Gastrocnemius medialis (tissue), 4 donors: ENCODE measurements around the gene EP400. TPM values are rescaled to one million over a fixed set of nuclear protein-coding genes. Genes with fewer than 3 reads are reported as not detected.

Experiments
- ATAC-seq, 2 donors: fragments of 150-250 bp; one replicate each; pipeline ENCODE4 v1.9.1; 2016
- DNase-seq, 2 donors: peaks; one replicate each; pipeline ENCODE4 v3.0.0-alpha.2; 2019
- H3K27ac ChIP-seq, 4 donors: fragments of 200-600 bp; sonication (generic); 1 replicate in 1 of 4; 2 replicates in 3 of 4; pipeline ENCODE4 v1.5.1; 2016 to 2018; ENCODE audit warnings: mild to moderate bottlenecking in 2 of 4, moderate library complexity in 1 of 4
- H3K27me3 ChIP-seq, 3 donors: fragments of 200-600 bp; sonication (generic) in 2 of 3; 1 replicate in 1 of 3; 2 replicates in 2 of 3; pipeline versions ENCODE4 v1.5.1 to v1.6.0; 2016 to 2019; ENCODE audit warnings: mild to moderate bottlenecking in 1 of 3, moderate library complexity in 1 of 3
- H3K36me3 ChIP-seq, 2 donors: fragments of 200-600 bp; sonication (generic) in 1 of 2; one replicate each; pipeline ENCODE4 v1.5.1; 2017 to 2018
- H3K4me1 ChIP-seq, 2 donors: fragments of 200-600 bp; sonication (generic) in 1 of 2; one replicate each; pipeline ENCODE4 v1.5.1; 2016 to 2017; ENCODE audit warnings: mild to moderate bottlenecking in 2 of 2
- H3K4me3 ChIP-seq, 4 donors: fragments of 200-600 bp; sonication (generic) in 3 of 4; 1 replicate in 1 of 4; 2 replicates in 3 of 4; pipeline ENCODE4 v1.5.1; 2016 to 2019; ENCODE audit warnings: mild to moderate bottlenecking in 2 of 4
- H3K9me3 ChIP-seq, 3 donors: fragments of 200-600 bp; sonication (generic) in 2 of 3; 1 replicate in 1 of 3; 2 replicates in 2 of 3; pipeline ENCODE4 v1.5.1; 2016 to 2019
- POLR2A ChIP-seq, 2 donors: fragments of 450-650 bp; IDR thresholded peaks; one replicate each; pipeline ENCODE4 v1.6.1; 2017; ENCODE audit warnings: antibody characterized with exemption in 2 of 2, mild to moderate bottlenecking in 2 of 2, moderate library complexity in 2 of 2
- in situ Hi-C, 4 donors: fragments of 200-750 bp; cut with MboI; loops; one replicate each; pipeline versions ENCODE4 v1.15.0 to v1.8.0; 2017; ENCODE audit warnings: low sequenced_read_pairs in 4 of 4
- intact Hi-C: fragments of 100-400 bp; cut with DNase I; formaldehyde crosslinking; loops from one replicate; pipeline ENCODE4 v1.15.1; 2023; ENCODE audit warnings: low total_unique reads
- total RNA-seq, 4 donors: library from RNA; depleted of rRNA; stranded (reverse); fragments of >200 nt; gene quantifications; one replicate each; pipeline versions ENCODE4 v1.1.0 to v1.2.3, GENCODE V29; 2016
- TF ChIP-seq, protein P1 (sequence below), 5 experiments: fragments of 450-650 bp in 3 of 5; fragments of 200-600 bp in 2 of 5; sonication (generic) in 2 of 5; IDR thresholded peaks in 4 of 5; conservative IDR thresholded peaks in 1 of 5; 1 replicate in 4 of 5; 2 replicates in 1 of 5; pipeline ENCODE4 v1.5.1; 2016 to 2019; ENCODE audit warnings: antibody characterized with exemption in 5 of 5, mild to moderate bottlenecking in 3 of 5, moderate library complexity in 3 of 5

Gene EP400
- total RNA-seq, 4 donors from 2014 or later, result 11.9 to 17.4 (median 15.0) TPM

DNA sequence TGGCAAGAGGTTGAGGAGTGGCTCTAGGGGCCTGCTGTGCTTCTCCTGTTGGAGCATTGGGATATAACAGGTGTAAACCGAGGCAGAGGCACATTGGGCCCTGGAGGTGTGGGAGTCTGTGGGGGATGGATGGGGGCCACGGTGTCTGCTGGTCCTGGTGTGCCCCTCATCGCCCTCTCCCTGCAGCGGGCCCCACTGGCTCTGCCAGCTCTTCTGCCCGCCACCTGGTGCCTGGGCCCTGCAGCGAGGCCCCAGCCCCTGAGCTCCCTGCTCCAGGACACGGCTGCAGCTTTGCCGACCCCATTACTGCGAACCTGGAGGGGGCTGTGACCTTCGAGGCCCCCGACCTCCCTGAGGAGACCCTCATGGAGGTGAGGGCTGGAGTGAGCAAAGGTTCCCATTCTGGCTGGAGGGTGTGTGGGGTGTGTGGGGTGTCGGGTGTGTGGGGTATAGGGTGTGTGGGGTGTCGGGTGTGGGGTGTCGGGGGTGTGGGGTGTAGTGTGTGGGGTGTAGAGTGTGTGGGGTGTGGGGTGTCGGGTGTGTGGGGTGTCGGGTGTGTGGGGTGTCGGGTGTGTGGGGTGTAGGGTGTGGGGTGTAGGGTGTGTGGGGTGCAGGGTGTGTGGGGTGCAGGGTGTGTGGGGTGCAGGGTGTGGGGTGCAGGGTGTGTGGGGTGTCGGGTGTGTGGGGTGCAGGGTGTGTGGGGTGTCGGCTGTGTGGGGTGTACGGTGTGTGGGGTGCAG lies 31.3 kb upstream of the EP400 start:
- Histone ChIP-seq H3K27ac (no peak overlapping the region), H3K27me3 (no peaks in the 10 kb centered on the region), H3K4me1 (no peaks in the 10 kb centered on the region), H3K9me3 (no peaks in the 10 kb centered on the region), H3K4me3 (no peak overlapping the region), H3K36me3 (peaks cover 2 to 77% of the 10 kb centered on the region in 2 donors)
- ATAC-seq (no peak), DNase-seq (no peak)
- intact Hi-C loops, result no loop called here
- in situ Hi-C loops, result no loop called here
- no peak for TF ChIP-seq POLR2A (IDR thresholded peaks at IDR 0.05)
- TF ChIP-seq, protein P1, sequence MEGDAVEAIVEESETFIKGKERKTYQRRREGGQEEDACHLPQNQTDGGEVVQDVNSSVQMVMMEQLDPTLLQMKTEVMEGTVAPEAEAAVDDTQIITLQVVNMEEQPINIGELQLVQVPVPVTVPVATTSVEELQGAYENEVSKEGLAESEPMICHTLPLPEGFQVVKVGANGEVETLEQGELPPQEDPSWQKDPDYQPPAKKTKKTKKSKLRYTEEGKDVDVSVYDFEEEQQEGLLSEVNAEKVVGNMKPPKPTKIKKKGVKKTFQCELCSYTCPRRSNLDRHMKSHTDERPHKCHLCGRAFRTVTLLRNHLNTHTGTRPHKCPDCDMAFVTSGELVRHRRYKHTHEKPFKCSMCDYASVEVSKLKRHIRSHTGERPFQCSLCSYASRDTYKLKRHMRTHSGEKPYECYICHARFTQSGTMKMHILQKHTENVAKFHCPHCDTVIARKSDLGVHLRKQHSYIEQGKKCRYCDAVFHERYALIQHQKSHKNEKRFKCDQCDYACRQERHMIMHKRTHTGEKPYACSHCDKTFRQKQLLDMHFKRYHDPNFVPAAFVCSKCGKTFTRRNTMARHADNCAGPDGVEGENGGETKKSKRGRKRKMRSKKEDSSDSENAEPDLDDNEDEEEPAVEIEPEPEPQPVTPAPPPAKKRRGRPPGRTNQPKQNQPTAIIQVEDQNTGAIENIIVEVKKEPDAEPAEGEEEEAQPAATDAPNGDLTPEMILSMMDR (IDR thresholded peaks at IDR 0.05 in 4 of 5, conservative IDR thresholded peaks at IDR 0.05 in 1 of 5), result no peak

DNA sequence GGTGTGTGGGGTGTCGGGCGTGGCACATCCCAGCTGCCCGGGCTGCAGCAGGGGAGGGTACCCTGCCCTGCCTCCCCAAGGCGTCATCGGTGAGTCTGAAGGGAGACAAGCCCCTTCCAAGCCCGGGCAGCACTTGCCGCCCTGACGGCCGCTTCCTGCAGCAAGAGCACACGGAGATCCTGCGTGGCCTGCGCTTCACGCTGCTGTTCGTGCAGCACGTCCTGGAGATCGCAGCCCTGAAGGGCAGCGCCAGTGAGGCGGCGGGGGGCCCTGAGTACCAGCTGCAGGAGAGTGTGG lies 30.7 kb upstream of the EP400 start:
- Histone ChIP-seq H3K27ac (no peak overlapping the region), H3K36me3 (peaks cover 2 to 72% of the 10 kb centered on the region in 2 donors)
- TF ChIP-seq POLR2A (IDR thresholded peaks at IDR 0.05), result no peak
- TF ChIP-seq, protein P1 (IDR thresholded peaks at IDR 0.05 in 4 of 5, conservative IDR thresholded peaks at IDR 0.05 in 1 of 5), result no peak

DNA sequence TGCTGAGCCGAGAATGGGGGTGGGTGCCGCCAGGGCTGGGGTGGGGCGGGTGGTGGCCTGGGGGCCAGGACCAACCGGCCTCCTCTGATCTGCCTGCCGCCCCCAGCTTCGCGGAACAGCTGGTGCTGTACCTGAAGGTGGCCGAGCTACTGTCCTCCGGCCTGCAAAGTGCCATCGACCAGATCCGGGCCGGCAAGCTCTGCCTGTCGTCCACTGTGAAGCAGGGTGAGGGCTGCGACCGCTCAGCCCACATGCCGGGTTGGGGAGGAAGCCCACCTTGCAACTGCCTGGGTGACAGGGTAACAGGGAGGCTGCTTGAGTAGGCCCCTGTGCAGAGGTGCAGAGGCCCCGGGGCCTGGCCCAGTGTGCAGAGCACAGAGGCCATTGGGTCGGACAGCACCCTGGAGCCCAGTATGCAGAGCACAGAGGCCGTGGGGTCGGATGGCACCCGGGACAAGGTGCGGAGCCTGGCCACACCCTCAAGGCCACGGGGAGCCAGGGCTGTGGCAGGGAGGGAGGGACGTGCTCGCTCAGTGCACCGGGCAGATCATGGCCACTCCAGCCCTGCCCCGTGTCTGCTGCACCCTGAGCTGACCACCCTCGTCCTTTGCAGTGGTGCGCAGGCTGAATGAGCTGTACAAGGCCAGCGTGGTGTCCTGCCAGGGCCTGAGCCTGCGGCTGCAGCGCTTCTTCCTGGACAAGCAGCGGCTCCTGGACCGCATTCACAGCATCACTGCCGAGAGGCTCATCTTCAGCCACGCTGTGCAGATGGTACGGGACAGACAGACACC lies 30.2 kb upstream of the EP400 start:
- DNase-seq (no peak), ATAC-seq (no peak)
- no peaks in the 10 kb centered on the region for H3K27me3 ChIP-seq
- TF ChIP-seq POLR2A (IDR thresholded peaks at IDR 0.05), result no peak
- TF ChIP-seq, protein P1 (IDR thresholded peaks at IDR 0.05 in 4 of 5, conservative IDR thresholded peaks at IDR 0.05 in 1 of 5), result no peak
- no peak overlapping the region for H3K27ac ChIP-seq
- no peaks in the 10 kb centered on the region for H3K9me3 ChIP-seq
- no peak overlapping the region for H3K4me3 ChIP-seq
- peaks cover 2 to 66% of the 10 kb centered on the region in 2 donors for H3K36me3 ChIP-seq
- no peaks in the 10 kb centered on the region for H3K4me1 ChIP-seq
- intact Hi-C loops, result loop anchor here (10.0 kb wide), 1 partner anchor 225 kb away; the partner anchor contains the start of genes DDX51 and NOC4L
- in situ Hi-C loops, result no loop called here

More for the DNA sequence above, 30.7 kb upstream of the EP400 start:
- H3K4me3 ChIP-seq, result no peak overlapping the region
- in situ Hi-C loops (no loop called here), intact Hi-C loops (no loop called here)
- no peaks in the 10 kb centered on the region for H3K27me3 ChIP-seq
- no peaks in the 10 kb centered on the region for H3K4me1 ChIP-seq
- ATAC-seq, result no peak
- DNase-seq, result no peak
- no peaks in the 10 kb centered on the region for H3K9me3 ChIP-seq

DNA sequence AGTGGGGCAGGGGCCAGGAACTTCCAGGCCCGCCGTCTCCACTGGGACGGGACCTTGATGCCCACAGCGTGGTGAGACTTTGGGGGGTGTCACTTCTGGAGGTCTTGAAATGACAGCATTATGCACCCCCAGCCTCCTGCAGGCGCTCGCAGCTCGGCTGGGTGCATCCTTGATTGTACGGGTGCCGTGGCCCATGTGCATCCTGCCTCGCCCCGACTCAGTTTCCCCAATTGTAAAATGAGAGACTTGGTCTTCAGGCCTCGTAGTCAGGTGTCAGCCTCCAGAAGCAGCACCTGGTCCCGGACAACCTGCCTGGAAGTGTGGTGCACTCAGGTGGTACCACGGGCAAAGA lies 29.6 kb upstream of the EP400 start:
- intact Hi-C loops, result loop anchor here (10.0 kb wide), 1 partner anchor 225 kb away; the partner anchor contains the start of genes DDX51 and NOC4L
- TF ChIP-seq POLR2A (IDR thresholded peaks at IDR 0.05), result no peak
- no peak overlapping the region for H3K4me3 ChIP-seq
- DNase-seq (no peak), ATAC-seq (no peak)
- no peak overlapping the region for H3K27ac ChIP-seq
- H3K36me3 ChIP-seq, result peaks cover under 1 to 61% of the 10 kb centered on the region in 2 donors
- no peaks in the 10 kb centered on the region for H3K9me3 ChIP-seq
- H3K4me1 ChIP-seq, result no peaks in the 10 kb centered on the region
- H3K27me3 ChIP-seq, result no peaks in the 10 kb centered on the region
- in situ Hi-C loops, result no loop called here
